ENCODE data around the gene SH3RF3. TPM values are rescaled to one million over a fixed set of nuclear protein-coding genes. Genes with fewer than 3 reads are reported as not detected.

Gene SH3RF3
- total and polyA plus RNA-seq, 9 of the 15 experiments (the other 6 are each of a cell fraction or from before 2014, with no cell fraction given), result 0.02 TPM; not detected in 8

GRCh38 chr2:109345091-109345490, 216.1 kb downstream of the SH3RF3 start:
- POLR2A ChIA-PET, result no interaction called here

More at GRCh38 chr2:109345091-109345490, 216.1 kb downstream of the SH3RF3 start:
- no peaks in the 10 kb centered on the region for H3K9me3 ChIP-seq (replicated peaks; ENCODE audit: control insufficient read depth, insufficient read depth, low read depth, low read length)
- FAIRE-seq (no peak), ATAC-seq (no peak), DNase-seq (ENCODE audit: extremely low read depth in 1 of 4, low spot score in 3 of 4) (no peak)
- peaks cover 20 to 66% of the 10 kb centered on the region in 2 experiments; a peak in 4 of 5 replicates for H3K27me3 ChIP-seq (ENCODE audit: control insufficient read depth in 2 of 2, insufficient read depth in 2 of 2, low read length in 2 of 2)
- H3K36me3 ChIP-seq (ENCODE audit: control insufficient read depth, insufficient read depth, low read length), result no peaks in the 10 kb centered on the region
- BruUV-seq (replicated peaks), result no TSS peak
- H3K4me1 ChIP-seq (replicated peaks in 1 of 2; ENCODE audit: control insufficient read depth in 2 of 2, insufficient read depth in 2 of 2, low read length in 2 of 2), result no peaks in the 10 kb centered on the region
- TF ChIP-seq TRIM25 (IDR thresholded peaks at IDR 0.05; ENCODE audit: borderline replicate concordance), result no peak
- no peak for TF ChIP-seq ZNF316 (IDR thresholded peaks at IDR 0.05)
- TF ChIP-seq PRPF4 (IDR thresholded peaks at IDR 0.05; ENCODE audit: insufficient read depth, low read depth, low read length, poor library complexity, severe bottlenecking), result no peak
- no peak for TF ChIP-seq POLR2B (IDR thresholded peaks at IDR 0.05; ENCODE audit: low read depth, partially characterized antibody)
- TF ChIP-seq ZBTB1 (CRISPR knock-in tag; IDR thresholded peaks at IDR 0.05; ENCODE audit: borderline replicate concordance, low read depth), result no peak
- TF ChIP-seq RUNX1 (IDR thresholded peaks at IDR 0.05; ENCODE audit: low read depth), result no peak
- no peak for TF ChIP-seq PHB2 (IDR thresholded peaks at IDR 0.05; ENCODE audit: low read depth)
- H3K4me3 ChIP-seq, result no peak overlapping the region
- H3K9me1 ChIP-seq (ENCODE audit: control insufficient read depth, insufficient read depth, low read length), result no peaks in the 10 kb centered on the region
- 2% methylated on average over 10 of the region's 10 CpGs for WGBS (ENCODE audit: insufficient coverage, low coverage, missing lambda C conversion rate)
- H2AFZ ChIP-seq (ENCODE audit: low read depth, low read length), result no peak overlapping the region
- H4K20me1 ChIP-seq (replicated peaks; ENCODE audit: control insufficient read depth, insufficient read depth, low read length), result 0 out of 2 replicates have a peak, but pooled peaks cover 4% of the 10 kb centered on the region
- in situ Hi-C loops (cut with MboI), result no loop called here
- no peak overlapping the region for H3K4me2 ChIP-seq (ENCODE audit: insufficient read depth, low read length)
- CTCF ChIA-PET (ENCODE audit: low intra/inter-chr PET ratio), result no interaction called here
- no peaks in the 10 kb centered on the region for H3K79me2 ChIP-seq (ENCODE audit: control insufficient read depth, insufficient read depth, low read length)
- H3K9ac ChIP-seq (ENCODE audit: insufficient read depth in 1 of 2, low read depth in 2 of 2, low read length in 2 of 2), result no peak overlapping the region
- H3K27ac ChIP-seq (ENCODE audit: extremely low read depth, low read depth, low read length), result no peak overlapping the region
- intact Hi-C loops (cut with micrococcal nuclease), result no loop called here
